ENCODE data around the gene SUGCT.

The SUGCT gene

DNA sequence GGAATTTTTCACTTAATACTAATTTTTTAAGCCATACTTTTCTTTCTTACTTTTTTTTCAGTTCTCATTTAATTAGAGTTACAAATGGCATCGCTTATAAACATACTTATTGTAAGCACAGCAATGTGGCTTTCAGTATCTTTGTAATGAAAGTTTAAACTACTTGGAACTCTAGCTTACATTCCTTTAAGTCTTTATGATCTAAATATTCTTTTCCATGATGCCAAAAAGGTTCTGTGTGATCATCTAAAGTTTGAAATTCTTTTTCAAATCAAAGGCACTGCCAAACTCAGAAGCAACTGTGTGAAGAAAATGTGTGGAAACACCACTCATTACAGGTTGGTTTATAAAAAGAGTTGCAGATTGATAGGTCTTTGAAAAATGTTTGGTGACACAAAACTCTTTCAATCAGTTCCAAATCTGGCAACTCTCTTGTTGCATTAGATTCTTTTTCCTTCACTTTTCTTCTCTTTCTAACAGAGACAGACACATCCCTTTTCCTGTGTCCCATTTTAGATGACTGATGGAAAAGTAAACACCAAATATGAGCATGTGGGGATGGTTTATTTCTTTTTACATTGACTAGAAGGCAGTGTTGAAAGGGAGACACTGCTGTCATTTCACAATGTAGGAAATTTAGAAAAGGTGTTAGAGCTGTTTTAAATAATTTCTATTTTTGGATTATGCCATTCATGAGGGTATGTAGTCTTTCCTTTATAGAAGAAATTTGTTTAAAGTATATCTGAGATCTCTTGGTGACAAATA lies 392.3 kb downstream of the SUGCT start:
- Histone ChIP-seq H3K4me3 (ENCODE audit: low read depth, low read length) (no peak overlapping the region), H3K4me1 (peaks cover 26% of the 10 kb centered on the region), H3K36me3 (no peaks in the 10 kb centered on the region), H3K9me3 (no peaks in the 10 kb centered on the region), H3K27me3 (no peaks in the 10 kb centered on the region)
- no peak for DNase-seq
- TF ChIP-seq, protein P1, sequence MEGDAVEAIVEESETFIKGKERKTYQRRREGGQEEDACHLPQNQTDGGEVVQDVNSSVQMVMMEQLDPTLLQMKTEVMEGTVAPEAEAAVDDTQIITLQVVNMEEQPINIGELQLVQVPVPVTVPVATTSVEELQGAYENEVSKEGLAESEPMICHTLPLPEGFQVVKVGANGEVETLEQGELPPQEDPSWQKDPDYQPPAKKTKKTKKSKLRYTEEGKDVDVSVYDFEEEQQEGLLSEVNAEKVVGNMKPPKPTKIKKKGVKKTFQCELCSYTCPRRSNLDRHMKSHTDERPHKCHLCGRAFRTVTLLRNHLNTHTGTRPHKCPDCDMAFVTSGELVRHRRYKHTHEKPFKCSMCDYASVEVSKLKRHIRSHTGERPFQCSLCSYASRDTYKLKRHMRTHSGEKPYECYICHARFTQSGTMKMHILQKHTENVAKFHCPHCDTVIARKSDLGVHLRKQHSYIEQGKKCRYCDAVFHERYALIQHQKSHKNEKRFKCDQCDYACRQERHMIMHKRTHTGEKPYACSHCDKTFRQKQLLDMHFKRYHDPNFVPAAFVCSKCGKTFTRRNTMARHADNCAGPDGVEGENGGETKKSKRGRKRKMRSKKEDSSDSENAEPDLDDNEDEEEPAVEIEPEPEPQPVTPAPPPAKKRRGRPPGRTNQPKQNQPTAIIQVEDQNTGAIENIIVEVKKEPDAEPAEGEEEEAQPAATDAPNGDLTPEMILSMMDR (IDR thresholded peaks at IDR 0.05; ENCODE audit: low read depth, low read length), result no peak

DNA sequence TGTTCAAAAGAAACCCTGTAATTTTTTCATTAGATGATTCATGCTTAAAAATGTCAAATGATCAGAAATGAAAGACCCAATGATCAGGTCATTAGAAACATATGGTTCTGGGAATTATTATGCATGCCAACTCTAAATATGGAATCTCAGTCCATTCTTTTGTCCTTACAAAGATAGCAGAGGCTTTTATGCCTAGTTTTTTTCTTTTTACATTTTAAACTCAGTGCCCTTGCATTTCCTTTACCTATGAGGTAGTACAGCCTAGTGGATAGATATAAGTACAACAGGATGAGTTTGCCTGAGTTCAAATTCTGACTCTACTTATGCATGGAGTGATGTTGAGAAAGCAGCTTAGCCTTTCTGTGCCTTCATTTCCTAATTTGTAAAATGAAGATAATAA lies 392.9 kb downstream of the SUGCT start:
- H3K9me3 ChIP-seq, result no peaks in the 10 kb centered on the region
- no peaks in the 10 kb centered on the region for H3K27me3 ChIP-seq
- TF ChIP-seq, protein P1 (IDR thresholded peaks at IDR 0.05; ENCODE audit: low read depth, low read length), result no peak
- H3K4me3 ChIP-seq (ENCODE audit: low read depth, low read length), result no peak overlapping the region
- H3K36me3 ChIP-seq, result no peaks in the 10 kb centered on the region
- no peak for DNase-seq
- H3K4me1 ChIP-seq, result peaks cover 26% of the 10 kb centered on the region

DNA sequence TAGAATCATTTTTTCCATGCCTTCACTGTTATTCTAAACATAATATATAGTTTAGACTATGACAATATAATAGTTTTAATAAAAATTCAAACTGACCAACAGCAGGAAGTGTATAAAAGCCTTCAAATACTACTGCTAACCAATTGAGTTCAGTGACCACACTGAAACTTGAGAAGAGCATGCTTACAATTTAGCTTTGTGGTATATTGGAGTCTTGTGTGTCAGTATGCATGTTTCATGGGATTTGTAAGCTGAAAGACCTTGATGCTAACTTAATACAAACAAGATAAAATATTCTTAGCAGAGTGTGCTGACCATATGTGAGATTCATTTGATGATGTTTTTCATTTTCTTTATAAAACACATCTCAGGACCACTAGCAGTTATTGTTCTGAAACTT lies 395.5 kb downstream of the SUGCT start:
- DNase-seq, result no peak
- Histone ChIP-seq H3K4me1 (peaks cover 17% of the 10 kb centered on the region), H3K36me3 (no peaks in the 10 kb centered on the region), H3K4me3 (ENCODE audit: low read depth, low read length) (no peak overlapping the region), H3K9me3 (no peaks in the 10 kb centered on the region), H3K27me3 (no peaks in the 10 kb centered on the region)
- TF ChIP-seq, protein P1 (IDR thresholded peaks at IDR 0.05; ENCODE audit: low read depth, low read length), result no peak

DNA sequence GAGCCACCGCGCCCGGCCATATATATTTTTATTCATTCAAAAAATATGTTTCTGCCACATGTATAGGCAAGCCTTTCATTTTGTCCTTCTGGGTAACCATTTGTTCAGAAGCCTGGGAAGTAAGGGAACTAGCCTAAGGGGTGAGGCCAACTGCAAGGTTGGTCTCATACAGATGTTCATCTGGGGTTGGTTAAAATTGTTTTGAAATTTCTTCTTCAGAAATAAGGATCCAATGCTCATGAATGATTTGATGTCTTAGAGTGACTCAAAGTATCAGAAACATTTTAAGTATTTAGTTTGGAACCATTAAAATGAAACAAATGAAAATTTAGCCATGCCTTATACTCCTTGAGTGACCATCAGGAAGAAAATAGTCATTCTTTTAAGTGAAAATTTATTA lies 397.2 kb downstream of the SUGCT start:
- Histone ChIP-seq H3K36me3 (no peaks in the 10 kb centered on the region), H3K4me1 (peaks cover 3% of the 10 kb centered on the region), H3K4me3 (ENCODE audit: low read depth, low read length) (no peak overlapping the region), H3K9me3 (no peaks in the 10 kb centered on the region), H3K27me3 (no peaks in the 10 kb centered on the region)
- TF ChIP-seq, protein P1 (IDR thresholded peaks at IDR 0.05; ENCODE audit: low read depth, low read length), result no peak
- no peak for DNase-seq

DNA sequence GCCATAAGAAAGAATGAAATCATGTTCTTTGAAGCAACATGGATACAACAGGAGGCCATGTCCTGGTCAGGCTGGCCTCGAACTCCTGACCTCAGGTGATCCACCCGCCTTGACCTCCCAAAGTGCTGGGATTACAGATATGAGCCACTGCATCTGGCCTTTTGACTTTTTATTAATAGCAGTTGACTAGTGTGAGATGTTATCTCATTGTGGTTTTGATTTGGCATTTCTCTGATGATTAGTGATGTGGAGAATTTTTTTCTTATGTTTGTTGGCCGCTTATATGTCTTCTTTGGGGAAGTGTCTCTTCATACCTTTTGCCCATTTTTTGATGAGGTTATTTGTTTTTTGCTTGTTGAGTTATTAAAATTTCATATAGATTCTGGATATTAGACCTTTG lies 400.9 kb downstream of the SUGCT start:
- Histone ChIP-seq H3K27me3 (no peaks in the 10 kb centered on the region), H3K4me3 (ENCODE audit: low read depth, low read length) (no peak overlapping the region), H3K4me1 (peaks cover 4% of the 10 kb centered on the region; the same call in 1 of the 2 replicates), H3K36me3 (no peaks in the 10 kb centered on the region), H3K9me3 (no peaks in the 10 kb centered on the region)
- TF ChIP-seq, protein P1 (IDR thresholded peaks at IDR 0.05; ENCODE audit: low read depth, low read length), result no peak
- no peak for DNase-seq

DNA sequence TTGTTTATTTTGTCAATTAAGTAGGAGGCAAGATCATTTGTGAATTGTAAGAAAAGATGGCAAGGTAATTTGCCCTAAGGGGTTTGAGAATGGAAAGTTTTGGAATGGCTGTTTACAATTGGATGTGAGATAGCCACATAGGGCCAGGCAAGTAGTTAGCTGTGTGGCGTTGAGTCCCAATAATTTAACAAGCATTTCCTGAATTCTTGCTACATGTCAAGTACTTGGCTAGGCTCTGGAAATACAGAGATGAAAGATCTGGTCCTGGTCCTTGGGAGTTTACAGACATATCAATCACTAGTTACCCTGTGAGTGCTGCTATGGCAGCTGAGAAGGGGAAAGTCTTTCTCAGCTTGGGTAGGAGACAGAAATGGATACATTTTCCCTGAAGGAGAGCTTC lies 401.6 kb downstream of the SUGCT start:
- TF ChIP-seq, protein P1 (IDR thresholded peaks at IDR 0.05; ENCODE audit: low read depth, low read length), result no peak

More for the DNA sequence above, 401.6 kb downstream of the SUGCT start:
- H3K9me3 ChIP-seq, result no peaks in the 10 kb centered on the region
- H3K27me3 ChIP-seq, result no peaks in the 10 kb centered on the region
- DNase-seq, result no peak
- no peaks in the 10 kb centered on the region for H3K36me3 ChIP-seq
- H3K4me1 ChIP-seq, result peaks cover 6% of the 10 kb centered on the region; the same call in 1 of the 2 replicates
- H3K4me3 ChIP-seq (ENCODE audit: low read depth, low read length), result no peak overlapping the region

Measured in BE2C (cell line).